ENCODE data around the gene ELFN1.

The ELFN1 gene

DNA sequence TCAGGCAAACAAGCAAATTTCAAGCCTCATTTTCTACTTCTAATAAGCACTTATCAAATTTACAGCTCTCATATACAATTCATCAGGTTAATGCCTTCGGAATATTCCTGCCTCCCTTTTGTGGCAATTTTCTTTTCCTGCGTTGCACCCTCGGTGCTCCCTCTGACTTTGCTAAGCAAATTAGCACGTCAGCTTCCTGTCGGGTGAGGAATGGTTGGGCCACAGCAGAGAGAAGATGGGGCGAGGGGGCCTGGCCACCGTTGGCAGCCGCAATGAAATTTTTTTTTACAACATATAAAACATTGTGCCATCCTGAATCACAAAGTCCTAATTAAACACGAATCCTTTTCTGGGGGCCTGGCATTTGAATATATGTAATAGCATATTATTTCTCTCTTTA is 28.1 kb downstream of the ELFN1 start:
- no peak overlapping the region for H3K27ac ChIP-seq (ENCODE audit: low read depth, low read length)
- no peak overlapping the region for H2AFZ ChIP-seq (ENCODE audit: low read length, unreplicated experiment)
- H3K27me3 ChIP-seq (ENCODE audit: insufficient read depth, low read length): peaks cover 18% of the 10 kb centered on the region; the same call in 1 of the 2 replicates
- H3K4me1 ChIP-seq (ENCODE audit: control insufficient read depth, insufficient read depth, low read length, unreplicated experiment): no peaks in the 10 kb centered on the region
- H3K36me3 ChIP-seq (ENCODE audit: insufficient read depth, low read length): no peaks in the 10 kb centered on the region
- no peak overlapping the region for H3K4me3 ChIP-seq (ENCODE audit: low read depth, low read length)
- no peaks in the 10 kb centered on the region for H3K79me2 ChIP-seq (ENCODE audit: control insufficient read depth, insufficient read depth, low read length, unreplicated experiment)

DNA sequence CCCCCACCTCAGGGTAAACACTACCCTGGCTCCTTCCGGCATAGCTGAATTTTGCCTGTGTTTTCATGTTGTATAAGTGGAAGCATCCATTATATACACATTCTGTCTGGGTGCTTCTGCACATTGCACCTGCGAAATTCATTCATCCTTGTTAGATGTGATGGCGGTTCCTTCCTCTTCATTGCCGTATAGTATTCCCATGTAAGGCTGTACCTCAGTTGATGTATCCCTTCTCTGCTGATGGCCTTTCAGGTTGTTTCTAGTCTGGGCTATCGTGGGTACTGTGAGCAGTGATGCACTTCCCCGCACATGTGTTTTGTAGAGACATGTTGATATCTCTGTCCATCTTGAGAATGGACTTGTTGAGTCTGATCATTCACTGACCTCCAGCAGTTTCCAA is 28.9 kb downstream of the ELFN1 start:
- peaks cover 25% of the 10 kb centered on the region; the same call in 1 of the 2 replicates for H3K27me3 ChIP-seq (ENCODE audit: insufficient read depth, low read length)
- H3K79me2 ChIP-seq (ENCODE audit: control insufficient read depth, insufficient read depth, low read length, unreplicated experiment): no peaks in the 10 kb centered on the region

DNA sequence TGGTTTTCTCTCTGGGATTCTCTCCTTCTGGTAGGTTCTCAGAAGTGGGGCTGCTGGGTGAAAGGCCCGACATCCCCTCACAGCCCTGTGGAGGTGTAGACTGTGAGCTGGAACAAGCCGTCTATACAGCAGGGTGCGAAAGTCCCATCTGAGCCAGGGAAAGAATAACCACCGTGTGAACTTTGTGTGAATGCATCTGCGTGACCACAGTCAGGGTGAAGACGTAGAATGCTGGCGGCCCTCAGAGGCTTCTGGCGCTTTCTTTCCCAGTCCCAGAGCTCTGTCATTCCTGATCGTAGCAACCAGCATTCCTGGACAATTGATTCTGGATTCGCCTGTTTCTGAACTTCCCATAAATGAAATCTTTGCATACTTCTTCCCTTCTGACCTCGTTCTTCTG is 30.0 kb downstream of the ELFN1 start:
- Histone ChIP-seq H3K27me3 (ENCODE audit: insufficient read depth, low read length) (peaks cover 29% of the 10 kb centered on the region; the same call in 1 of the 2 replicates), H3K27ac (ENCODE audit: low read depth, low read length) (no peak overlapping the region), H3K79me2 (ENCODE audit: control insufficient read depth, insufficient read depth, low read length, unreplicated experiment) (no peaks in the 10 kb centered on the region), H3K36me3 (ENCODE audit: insufficient read depth, low read length) (no peaks in the 10 kb centered on the region), H3K4me3 (ENCODE audit: low read depth, low read length) (no peak overlapping the region), H3K4me1 (ENCODE audit: control insufficient read depth, insufficient read depth, low read length, unreplicated experiment) (no peaks in the 10 kb centered on the region), H2AFZ (ENCODE audit: low read length, unreplicated experiment) (no peak overlapping the region)

More for the DNA sequence above, 28.9 kb downstream of the ELFN1 start:
- Histone ChIP-seq H3K27ac (ENCODE audit: low read depth, low read length) (no peak overlapping the region), H3K4me1 (ENCODE audit: control insufficient read depth, insufficient read depth, low read length, unreplicated experiment) (no peaks in the 10 kb centered on the region), H3K36me3 (ENCODE audit: insufficient read depth, low read length) (no peaks in the 10 kb centered on the region), H2AFZ (ENCODE audit: low read length, unreplicated experiment) (no peak overlapping the region), H3K4me3 (ENCODE audit: low read depth, low read length) (no peak overlapping the region)

DNA sequence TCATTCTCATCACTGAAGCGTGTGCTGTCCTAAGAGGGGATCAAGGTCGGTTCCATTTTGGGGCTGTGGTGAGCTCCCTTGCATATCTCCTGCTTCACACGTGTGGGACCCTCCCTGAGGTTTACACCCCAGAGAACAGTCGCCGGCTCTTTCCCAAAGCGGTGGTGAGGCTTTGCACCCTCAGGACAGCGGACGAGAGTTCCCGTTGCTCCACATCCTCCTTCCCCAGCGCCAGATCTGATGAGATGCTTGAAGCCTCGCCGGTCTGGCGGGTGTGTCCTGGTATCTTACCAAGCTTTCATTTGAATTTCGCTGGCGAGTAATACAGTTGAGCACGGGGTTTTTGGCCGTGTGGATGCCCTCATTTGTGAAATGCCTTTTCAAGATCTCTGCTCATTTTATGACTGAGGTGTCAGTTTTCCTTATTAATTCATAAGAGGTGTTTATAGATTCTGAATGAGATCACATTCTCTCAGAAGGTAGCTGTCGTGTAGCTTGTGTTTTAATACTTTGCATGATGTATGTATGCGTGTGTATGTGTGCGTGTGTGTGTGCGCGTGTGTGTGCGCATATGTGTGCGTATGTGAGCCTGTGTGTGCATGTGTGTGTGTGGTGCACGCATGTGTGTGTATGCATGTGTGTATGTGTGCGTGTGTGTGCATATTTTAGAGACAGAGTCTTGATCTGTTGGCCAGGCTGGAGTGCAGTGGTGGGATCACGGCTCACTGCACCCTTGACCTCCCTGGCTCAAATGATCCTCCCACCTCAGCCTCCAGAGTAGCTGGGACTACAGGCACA is 30.7 kb downstream of the ELFN1 start:
- Histone ChIP-seq H3K27me3 (ENCODE audit: insufficient read depth, low read length) (peaks cover 29% of the 10 kb centered on the region; the same call in 1 of the 2 replicates), H3K79me2 (ENCODE audit: control insufficient read depth, insufficient read depth, low read length, unreplicated experiment) (no peaks in the 10 kb centered on the region), H3K4me3 (ENCODE audit: low read depth, low read length) (no peak overlapping the region), H3K4me1 (ENCODE audit: control insufficient read depth, insufficient read depth, low read length, unreplicated experiment) (no peaks in the 10 kb centered on the region), H3K27ac (ENCODE audit: low read depth, low read length) (no peak overlapping the region), H2AFZ (ENCODE audit: low read length, unreplicated experiment) (no peak overlapping the region), H3K36me3 (ENCODE audit: insufficient read depth, low read length) (no peaks in the 10 kb centered on the region)

DNA sequence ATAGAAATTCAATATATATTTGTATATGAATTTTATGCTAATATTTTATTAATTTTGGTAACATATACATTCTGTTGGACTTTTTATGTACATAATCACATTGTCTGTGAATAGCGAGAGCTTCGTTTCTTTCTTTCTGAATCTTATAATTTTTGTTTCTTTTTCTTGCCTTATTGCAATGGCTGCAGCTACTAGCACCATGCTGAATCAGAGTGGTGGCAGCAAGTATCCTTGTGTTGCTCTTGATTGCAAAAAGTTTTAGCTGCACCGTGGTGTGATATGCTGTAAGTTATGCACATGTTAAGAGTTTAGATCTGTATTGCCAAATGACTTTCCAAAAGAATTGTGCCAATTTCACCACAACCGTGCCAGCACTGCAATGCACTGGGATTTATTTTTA is 32.6 kb downstream of the ELFN1 start:
- H3K27me3 ChIP-seq (ENCODE audit: insufficient read depth, low read length): peaks cover 22% of the 10 kb centered on the region; the same call in 1 of the 2 replicates
- no peak overlapping the region for H3K27ac ChIP-seq (ENCODE audit: low read depth, low read length)
- H3K36me3 ChIP-seq (ENCODE audit: insufficient read depth, low read length): no peaks in the 10 kb centered on the region
- H3K4me3 ChIP-seq (ENCODE audit: low read depth, low read length): no peak overlapping the region
- H2AFZ ChIP-seq (ENCODE audit: low read length, unreplicated experiment): no peak overlapping the region
- H3K4me1 ChIP-seq (ENCODE audit: control insufficient read depth, insufficient read depth, low read length, unreplicated experiment): no peaks in the 10 kb centered on the region
- H3K79me2 ChIP-seq (ENCODE audit: control insufficient read depth, insufficient read depth, low read length, unreplicated experiment): no peaks in the 10 kb centered on the region

DNA sequence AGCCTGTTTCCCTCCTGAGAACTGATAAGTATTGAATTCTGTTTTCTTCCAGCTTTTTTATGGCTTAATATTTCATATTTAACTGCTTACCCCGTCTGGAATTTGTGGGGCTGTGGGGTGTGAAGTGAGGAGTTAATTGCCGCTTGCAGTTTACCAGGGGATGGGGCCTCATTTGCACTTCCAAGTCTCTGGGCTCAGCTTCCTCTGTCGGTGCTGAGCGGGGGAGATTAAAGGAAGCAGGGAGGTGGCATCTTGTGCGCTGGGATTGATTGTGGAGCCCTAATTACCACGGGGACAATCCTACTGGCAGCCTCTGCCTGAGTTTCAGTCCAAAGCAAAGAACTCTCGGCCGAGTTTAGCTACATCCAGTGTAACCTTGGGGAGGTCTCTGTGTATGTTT is 33.4 kb downstream of the ELFN1 start:
- H2AFZ ChIP-seq (ENCODE audit: low read length, unreplicated experiment): no peak overlapping the region
- H3K79me2 ChIP-seq (ENCODE audit: control insufficient read depth, insufficient read depth, low read length, unreplicated experiment): no peaks in the 10 kb centered on the region
- H3K4me1 ChIP-seq (ENCODE audit: control insufficient read depth, insufficient read depth, low read length, unreplicated experiment): no peaks in the 10 kb centered on the region
- H3K27ac ChIP-seq (ENCODE audit: low read depth, low read length): no peak overlapping the region
- no peak overlapping the region for H3K4me3 ChIP-seq (ENCODE audit: low read depth, low read length)
- no peaks in the 10 kb centered on the region for H3K36me3 ChIP-seq (ENCODE audit: insufficient read depth, low read length)
- peaks cover 17% of the 10 kb centered on the region; the same call in 1 of the 2 replicates for H3K27me3 ChIP-seq (ENCODE audit: insufficient read depth, low read length)

DNA sequence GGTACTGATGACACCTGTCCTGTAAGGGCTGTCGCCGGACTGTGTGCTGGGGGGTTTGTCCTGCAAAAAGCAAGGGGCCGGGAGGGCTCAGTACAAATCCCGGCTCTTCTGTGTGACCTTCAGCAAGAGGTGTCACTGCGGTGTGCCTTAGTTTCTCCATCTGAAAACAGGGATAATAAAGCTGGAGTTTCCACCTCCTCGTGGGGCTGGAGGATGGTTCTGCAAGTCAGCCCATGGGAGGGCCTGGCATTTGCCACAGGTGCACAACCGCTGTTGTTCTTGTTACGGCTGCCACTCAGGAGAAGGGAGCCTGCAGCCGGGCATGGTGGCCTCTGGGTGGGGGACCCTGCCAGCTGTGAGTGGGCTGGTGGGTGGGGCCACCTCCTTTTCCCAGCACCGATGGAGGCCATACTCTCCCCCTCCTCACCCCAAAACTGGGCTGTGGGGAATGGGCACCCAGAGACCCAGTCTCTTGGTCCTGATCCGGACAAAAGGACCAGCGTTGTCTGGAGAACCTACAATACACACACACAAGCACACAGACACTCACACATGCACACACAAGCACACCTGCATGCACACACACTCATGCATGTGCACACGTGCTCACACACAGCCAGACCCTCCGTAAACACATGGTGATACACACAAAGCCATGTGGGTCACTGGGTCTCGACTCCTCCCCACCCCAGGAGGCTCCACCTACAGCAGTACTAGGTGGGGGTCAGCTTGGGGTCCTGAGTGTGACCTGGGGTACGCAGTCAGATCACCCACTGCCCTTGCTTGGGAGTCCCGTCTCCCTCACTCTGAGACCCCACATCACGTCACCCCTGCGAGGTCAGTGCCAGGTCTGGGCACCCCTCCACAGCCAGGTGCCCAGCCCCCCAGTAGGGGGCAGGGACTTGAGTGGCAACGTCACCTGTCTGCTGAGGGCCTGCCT is 34.1 kb downstream of the ELFN1 start:
- H3K4me1 ChIP-seq (ENCODE audit: control insufficient read depth, insufficient read depth, low read length, unreplicated experiment): no peaks in the 10 kb centered on the region
- peaks cover 16% of the 10 kb centered on the region; the same call in 1 of the 2 replicates for H3K27me3 ChIP-seq (ENCODE audit: insufficient read depth, low read length)
- no peak overlapping the region for H3K4me3 ChIP-seq (ENCODE audit: low read depth, low read length)

DNA sequence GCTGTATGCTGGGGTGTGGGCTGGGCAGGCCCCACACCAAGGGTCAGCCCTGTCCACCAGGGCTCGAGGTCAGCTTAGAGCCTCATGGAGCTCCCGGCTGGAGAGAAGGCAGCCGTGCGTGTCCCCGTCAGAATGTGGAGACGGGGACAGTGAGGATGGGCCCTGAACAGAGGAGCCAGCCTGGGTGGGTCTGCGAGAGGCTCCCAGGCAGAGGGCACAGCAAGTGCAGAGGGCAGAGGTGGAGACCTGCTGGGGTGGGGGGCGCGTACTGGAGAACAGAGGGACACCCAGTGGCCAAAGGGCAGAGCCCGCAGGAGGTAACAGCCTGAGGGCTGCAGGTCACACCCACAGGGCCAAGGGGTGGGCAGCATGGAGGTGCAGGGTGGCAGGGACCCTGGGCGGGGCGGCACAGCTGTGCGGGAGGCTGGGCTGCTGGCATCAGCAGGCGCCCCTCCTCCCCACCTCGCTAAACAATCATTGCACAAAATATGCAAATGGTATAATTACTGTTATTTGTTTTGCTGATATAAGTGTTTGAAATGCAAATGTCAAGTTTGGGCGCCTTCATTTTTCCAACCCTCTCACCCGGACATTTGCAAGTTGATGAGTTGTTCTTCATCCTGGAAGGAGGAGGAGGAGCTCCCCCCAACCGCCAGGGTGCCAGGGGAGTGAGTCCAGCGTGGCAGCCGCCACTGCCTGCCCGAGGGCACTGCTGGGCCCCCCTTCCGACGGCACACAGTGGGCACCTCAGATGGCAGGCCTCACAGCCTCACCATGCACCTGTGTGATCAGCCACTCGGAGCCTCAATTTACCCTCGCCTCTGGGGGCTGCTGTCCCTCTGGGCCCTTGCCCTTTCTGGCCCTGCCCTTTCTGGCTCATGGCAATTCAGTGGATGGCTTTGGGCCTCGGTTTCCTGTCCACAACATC is 35.0 kb downstream of the ELFN1 start:
- Histone ChIP-seq H3K79me2 (ENCODE audit: control insufficient read depth, insufficient read depth, low read length, unreplicated experiment) (no peaks in the 10 kb centered on the region), H2AFZ (ENCODE audit: low read length, unreplicated experiment) (no peak overlapping the region), H3K36me3 (ENCODE audit: insufficient read depth, low read length) (no peaks in the 10 kb centered on the region), H3K27me3 (ENCODE audit: insufficient read depth, low read length) (peaks cover 16% of the 10 kb centered on the region; the same call in 1 of the 2 replicates), H3K4me1 (ENCODE audit: control insufficient read depth, insufficient read depth, low read length, unreplicated experiment) (no peaks in the 10 kb centered on the region), H3K27ac (ENCODE audit: low read depth, low read length) (no peak overlapping the region), H3K4me3 (ENCODE audit: low read depth, low read length) (no peak overlapping the region)

More for the DNA sequence above, 34.1 kb downstream of the ELFN1 start:
- Histone ChIP-seq H3K36me3 (ENCODE audit: insufficient read depth, low read length) (no peaks in the 10 kb centered on the region), H3K27ac (ENCODE audit: low read depth, low read length) (no peak overlapping the region), H2AFZ (ENCODE audit: low read length, unreplicated experiment) (no peak overlapping the region), H3K79me2 (ENCODE audit: control insufficient read depth, insufficient read depth, low read length, unreplicated experiment) (no peaks in the 10 kb centered on the region)

DNA sequence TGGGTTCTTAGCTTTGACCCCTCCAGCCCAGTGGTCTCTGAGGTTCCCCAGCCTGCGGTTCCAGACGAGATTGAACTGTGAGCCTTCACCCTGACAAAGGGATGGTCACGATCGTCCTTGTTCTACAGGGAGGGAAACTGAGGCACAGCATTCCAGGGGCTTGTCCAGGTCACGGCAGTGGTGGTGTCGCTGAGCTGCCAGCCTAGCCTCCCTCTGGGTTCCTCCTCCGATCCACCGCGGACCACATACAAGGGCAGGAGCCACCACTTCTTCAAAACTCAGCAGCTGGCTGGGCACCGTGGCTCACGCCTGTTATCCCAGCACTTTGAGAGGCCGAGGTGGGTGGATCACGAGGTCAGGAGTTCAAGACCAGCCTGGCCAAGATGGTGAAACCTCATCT is 35.8 kb downstream of the ELFN1 start:
- Histone ChIP-seq H3K4me1 (ENCODE audit: control insufficient read depth, insufficient read depth, low read length, unreplicated experiment) (no peaks in the 10 kb centered on the region), H3K79me2 (ENCODE audit: control insufficient read depth, insufficient read depth, low read length, unreplicated experiment) (no peaks in the 10 kb centered on the region), H3K4me3 (ENCODE audit: low read depth, low read length) (no peak overlapping the region), H2AFZ (ENCODE audit: low read length, unreplicated experiment) (no peak overlapping the region), H3K36me3 (ENCODE audit: insufficient read depth, low read length) (no peaks in the 10 kb centered on the region), H3K27me3 (ENCODE audit: insufficient read depth, low read length) (peaks cover 16% of the 10 kb centered on the region; the same call in 1 of the 2 replicates), H3K27ac (ENCODE audit: low read depth, low read length) (no peak overlapping the region)

DNA sequence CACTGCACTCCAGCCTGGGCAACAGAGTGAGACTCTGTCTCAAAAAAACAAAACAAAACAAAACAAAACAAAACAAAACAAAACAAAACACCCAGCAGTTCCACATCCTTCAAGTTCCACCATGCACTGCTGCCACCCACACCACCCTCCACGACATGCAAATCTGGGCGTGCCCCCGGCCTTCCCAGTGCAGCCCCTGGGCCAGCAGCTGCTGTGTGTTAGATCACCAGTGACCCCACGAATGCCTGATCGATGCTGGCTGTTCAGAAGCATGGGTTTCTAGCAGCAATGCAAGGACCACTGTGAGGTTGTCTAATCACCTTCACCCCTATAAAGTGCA is 36.3 kb downstream of the ELFN1 start:
- Histone ChIP-seq H3K4me1 (ENCODE audit: control insufficient read depth, insufficient read depth, low read length, unreplicated experiment) (no peaks in the 10 kb centered on the region), H3K4me3 (ENCODE audit: low read depth, low read length) (no peak overlapping the region), H3K27me3 (ENCODE audit: insufficient read depth, low read length) (peaks cover 16% of the 10 kb centered on the region; the same call in 1 of the 2 replicates), H3K36me3 (ENCODE audit: insufficient read depth, low read length) (no peaks in the 10 kb centered on the region), H2AFZ (ENCODE audit: low read length, unreplicated experiment) (no peak overlapping the region), H3K79me2 (ENCODE audit: control insufficient read depth, insufficient read depth, low read length, unreplicated experiment) (no peaks in the 10 kb centered on the region), H3K27ac (ENCODE audit: low read depth, low read length) (no peak overlapping the region)
